ENCODE data around the gene YARS1. TPM values are rescaled to one million over a fixed set of nuclear protein-coding genes. Genes with fewer than 3 reads are reported as not detected.
A peak's percentile ranks its signal among the peaks of the same experiment; 100 is the strongest.
"Not testable (repeated sequence)": the region's sequence is repeated elsewhere in the genome, so short reads cannot be mapped to it uniquely, and the experiment has no call there.

The YARS1 gene
- total RNA-seq, 1 donor from 2014 or later: 73.2 TPM

DNA sequence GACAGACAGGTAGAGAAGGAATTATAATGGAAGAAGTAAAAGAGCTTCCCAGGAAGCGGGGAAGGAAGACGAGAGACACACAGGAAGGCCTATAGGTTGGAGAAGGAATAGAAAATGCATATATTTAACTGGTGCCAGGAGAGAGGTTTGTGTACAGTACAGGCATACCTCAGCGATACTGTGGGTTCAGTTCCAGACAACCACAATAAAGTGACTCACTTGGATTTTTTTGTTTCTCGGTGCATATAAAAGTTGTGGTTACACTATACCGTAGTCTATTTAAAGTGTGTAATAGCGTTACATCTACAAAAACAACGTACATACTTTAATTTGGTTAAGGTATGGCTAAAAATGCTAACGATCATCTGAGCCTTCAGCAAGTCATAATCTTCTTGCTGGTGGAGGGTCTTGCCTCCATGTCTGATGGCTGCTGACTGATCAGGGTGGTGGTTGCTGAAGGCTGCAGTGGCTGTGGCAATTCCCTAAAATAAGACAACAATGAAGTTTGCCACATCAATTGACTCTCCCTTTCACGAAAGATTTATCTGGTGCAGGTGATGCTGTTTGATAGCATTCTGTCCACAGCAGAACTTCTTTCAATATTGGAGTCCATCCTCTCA, 16.0 kb downstream of the YARS1 start:
- H3K27me3 Mint-ChIP-seq (ENCODE audit: unreplicated experiment): peaks cover 7% of the 10 kb centered on the region
- DNase-seq (ENCODE audit: low spot score): no peak

DNA sequence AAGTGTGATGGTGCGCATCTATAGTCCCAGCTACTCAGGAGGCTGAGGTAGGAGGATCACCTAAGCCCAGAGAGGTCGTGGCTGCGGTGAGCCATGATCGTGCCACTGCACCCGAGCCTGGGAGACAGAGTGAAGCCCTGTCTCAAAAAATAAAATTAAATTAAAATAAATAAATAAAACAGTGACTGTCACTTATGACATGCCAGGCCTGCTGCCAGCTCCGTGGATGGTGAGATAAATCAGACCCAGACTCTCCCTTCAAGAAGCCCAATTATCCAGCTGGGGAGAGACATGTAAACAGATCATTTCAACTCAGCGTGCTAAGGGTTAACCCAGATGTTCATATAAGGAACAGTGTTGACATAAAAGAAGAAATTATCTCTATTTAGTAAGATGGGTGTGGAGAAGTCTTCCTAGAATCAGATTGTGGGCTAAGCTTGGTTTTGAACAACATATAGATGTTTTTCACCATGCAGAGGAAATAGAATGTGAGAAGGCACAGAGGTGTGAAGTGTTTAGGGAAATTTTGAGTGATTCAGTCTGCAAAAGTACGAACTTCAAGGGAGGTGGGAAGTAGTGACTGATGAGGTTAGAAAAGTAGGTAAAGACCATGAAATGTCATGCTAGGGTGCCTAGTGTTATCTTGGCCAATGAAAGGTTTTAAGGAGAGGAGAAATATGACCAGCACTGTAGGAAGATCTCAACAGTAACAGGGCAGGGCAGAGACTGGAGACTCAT, 18.3 kb downstream of the YARS1 start:
- DNase-seq (ENCODE audit: low spot score): no peak
- TF ChIP-seq, protein P1, sequence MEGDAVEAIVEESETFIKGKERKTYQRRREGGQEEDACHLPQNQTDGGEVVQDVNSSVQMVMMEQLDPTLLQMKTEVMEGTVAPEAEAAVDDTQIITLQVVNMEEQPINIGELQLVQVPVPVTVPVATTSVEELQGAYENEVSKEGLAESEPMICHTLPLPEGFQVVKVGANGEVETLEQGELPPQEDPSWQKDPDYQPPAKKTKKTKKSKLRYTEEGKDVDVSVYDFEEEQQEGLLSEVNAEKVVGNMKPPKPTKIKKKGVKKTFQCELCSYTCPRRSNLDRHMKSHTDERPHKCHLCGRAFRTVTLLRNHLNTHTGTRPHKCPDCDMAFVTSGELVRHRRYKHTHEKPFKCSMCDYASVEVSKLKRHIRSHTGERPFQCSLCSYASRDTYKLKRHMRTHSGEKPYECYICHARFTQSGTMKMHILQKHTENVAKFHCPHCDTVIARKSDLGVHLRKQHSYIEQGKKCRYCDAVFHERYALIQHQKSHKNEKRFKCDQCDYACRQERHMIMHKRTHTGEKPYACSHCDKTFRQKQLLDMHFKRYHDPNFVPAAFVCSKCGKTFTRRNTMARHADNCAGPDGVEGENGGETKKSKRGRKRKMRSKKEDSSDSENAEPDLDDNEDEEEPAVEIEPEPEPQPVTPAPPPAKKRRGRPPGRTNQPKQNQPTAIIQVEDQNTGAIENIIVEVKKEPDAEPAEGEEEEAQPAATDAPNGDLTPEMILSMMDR (IDR thresholded peaks at IDR 0.05; ENCODE audit: unreplicated experiment): no peak
- Mint-ChIP-seq H3K27ac (ENCODE audit: unreplicated experiment) (peak overlapping the region; percentile 61), H3K36me3 (ENCODE audit: low read depth, unreplicated experiment) (peaks cover 23% of the 10 kb centered on the region), H3K4me3 (ENCODE audit: unreplicated experiment) (no peak overlapping the region), H3K4me1 (ENCODE audit: unreplicated experiment) (peaks cover 9% of the 10 kb centered on the region), H3K9me3 (ENCODE audit: unreplicated experiment) (no peaks in the 10 kb centered on the region), H3K27me3 (ENCODE audit: unreplicated experiment) (peaks cover 7% of the 10 kb centered on the region)

More for the DNA sequence above, 16.0 kb downstream of the YARS1 start:
- H3K36me3 Mint-ChIP-seq (ENCODE audit: low read depth, unreplicated experiment): peaks cover 32% of the 10 kb centered on the region
- H3K4me1 Mint-ChIP-seq (ENCODE audit: unreplicated experiment): peaks cover 9% of the 10 kb centered on the region
- peak overlapping the region; percentile 26 for H3K4me3 Mint-ChIP-seq (ENCODE audit: unreplicated experiment)
- no peak overlapping the region for H3K27ac Mint-ChIP-seq (ENCODE audit: unreplicated experiment)
- TF ChIP-seq, protein P1 (IDR thresholded peaks at IDR 0.05; ENCODE audit: unreplicated experiment): no peak
- H3K9me3 Mint-ChIP-seq (ENCODE audit: unreplicated experiment): no peaks in the 10 kb centered on the region

DNA sequence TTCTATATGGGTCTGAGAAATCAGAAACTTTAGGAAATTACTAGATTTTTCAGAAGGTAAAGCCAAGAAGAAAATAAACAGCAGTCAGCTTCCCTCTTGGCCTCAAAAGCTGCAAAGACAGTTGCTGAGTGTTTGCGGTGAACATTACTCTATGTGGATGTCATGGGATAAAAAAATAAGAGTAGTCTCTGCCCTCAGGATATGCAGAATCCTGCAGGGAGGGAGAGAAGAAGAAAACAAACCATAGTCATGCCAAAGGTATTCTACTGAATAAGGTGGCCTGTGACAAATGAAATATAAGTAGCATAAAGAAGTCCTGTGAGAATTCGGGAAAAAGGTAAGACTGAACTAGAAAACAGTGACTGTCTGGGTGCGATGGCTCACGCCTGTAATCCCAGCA, 19.0 kb downstream of the YARS1 start:
- no peaks in the 10 kb centered on the region for H3K9me3 Mint-ChIP-seq (ENCODE audit: unreplicated experiment)
- peaks cover 26% of the 10 kb centered on the region for H3K36me3 Mint-ChIP-seq (ENCODE audit: low read depth, unreplicated experiment)
- no peak for DNase-seq (ENCODE audit: low spot score)
- H3K4me3 Mint-ChIP-seq (ENCODE audit: unreplicated experiment): no peak overlapping the region
- peaks cover 9% of the 10 kb centered on the region for H3K4me1 Mint-ChIP-seq (ENCODE audit: unreplicated experiment)
- H3K27ac Mint-ChIP-seq (ENCODE audit: unreplicated experiment): no peak overlapping the region
- TF ChIP-seq, protein P1 (IDR thresholded peaks at IDR 0.05; ENCODE audit: unreplicated experiment): no peak
- peaks cover 5% of the 10 kb centered on the region for H3K27me3 Mint-ChIP-seq (ENCODE audit: unreplicated experiment)

DNA sequence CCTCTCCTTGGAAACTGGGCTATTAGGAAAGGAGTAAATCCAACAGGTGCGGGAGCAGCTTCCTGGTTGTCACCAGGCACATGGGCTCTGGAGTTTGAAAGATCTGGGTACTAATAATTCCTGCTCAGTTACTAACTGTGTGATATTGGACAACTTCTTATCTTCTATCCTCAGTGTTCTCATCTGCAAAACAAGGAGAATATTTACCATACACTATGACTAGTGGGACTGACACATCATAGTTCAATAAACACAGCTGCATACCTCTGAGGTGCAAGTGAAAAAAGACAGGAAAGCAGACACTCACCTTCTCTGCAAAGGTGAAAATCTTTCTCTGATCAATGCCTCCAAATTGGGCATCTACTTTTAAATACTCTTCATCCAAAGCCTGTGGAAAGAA, 19.7 kb downstream of the YARS1 start:
- no peak for DNase-seq (ENCODE audit: low spot score)
- Mint-ChIP-seq H3K36me3 (ENCODE audit: low read depth, unreplicated experiment) (peaks cover 24% of the 10 kb centered on the region), H3K27me3 (ENCODE audit: unreplicated experiment) (peaks cover 5% of the 10 kb centered on the region), H3K27ac (ENCODE audit: unreplicated experiment) (no peak overlapping the region), H3K4me3 (ENCODE audit: unreplicated experiment) (no peak overlapping the region), H3K4me1 (ENCODE audit: unreplicated experiment) (peaks cover 9% of the 10 kb centered on the region), H3K9me3 (ENCODE audit: unreplicated experiment) (no peaks in the 10 kb centered on the region)
- TF ChIP-seq, protein P1 (IDR thresholded peaks at IDR 0.05; ENCODE audit: unreplicated experiment): no peak

DNA sequence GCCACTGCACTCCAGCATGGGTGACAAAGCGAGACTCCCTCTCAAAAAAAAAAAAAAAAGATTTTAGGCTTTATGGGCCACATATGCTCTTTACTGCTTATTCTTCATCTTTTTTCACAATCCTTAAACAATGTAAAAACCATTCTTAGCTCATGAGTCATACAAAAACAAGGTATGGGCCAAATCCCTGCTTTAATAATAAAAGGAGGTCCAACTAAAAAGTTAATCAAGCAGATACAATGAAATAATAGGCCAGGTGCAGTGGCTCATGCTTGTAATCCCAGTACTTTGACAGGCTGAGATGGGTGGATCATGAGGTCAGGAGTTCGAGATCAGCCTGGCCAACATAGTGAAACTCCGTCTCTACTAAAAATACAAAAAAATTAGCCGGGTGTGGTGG, 21.4 kb downstream of the YARS1 start:
- not testable (repeated sequence) for DNase-seq (ENCODE audit: low spot score); H3K4me3 Mint-ChIP-seq (ENCODE audit: unreplicated experiment); H3K4me1 Mint-ChIP-seq (ENCODE audit: unreplicated experiment); H3K27me3 Mint-ChIP-seq (ENCODE audit: unreplicated experiment); H3K27ac Mint-ChIP-seq (ENCODE audit: unreplicated experiment); H3K9me3 Mint-ChIP-seq (ENCODE audit: unreplicated experiment)
- H3K36me3 Mint-ChIP-seq (ENCODE audit: low read depth, unreplicated experiment): peaks cover 20% of the 10 kb centered on the region

Data from endothelial cell (in vitro differentiated cells).